Measurements from ENCODE around the gene TTC4.

DNA sequence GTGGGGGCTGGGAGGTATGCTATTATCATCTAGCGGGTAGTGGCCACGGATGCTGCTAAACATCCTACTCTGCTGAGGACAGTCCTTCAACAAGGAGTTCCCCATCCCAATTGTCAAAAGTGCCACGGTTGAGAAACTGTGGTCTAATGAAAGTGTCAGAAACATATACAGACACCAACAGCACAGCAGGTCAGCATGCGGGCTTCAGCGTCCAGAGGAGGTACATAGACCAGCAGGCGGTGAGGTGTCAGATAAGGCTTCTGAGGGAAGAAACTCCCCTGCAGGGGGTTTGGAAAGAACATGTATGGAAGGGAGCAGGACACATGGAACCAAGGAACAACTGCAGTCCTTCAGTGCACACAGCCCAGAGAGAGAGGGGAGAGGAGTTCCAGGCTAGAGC is 4.8 kb upstream of the TTC4 start:
- TF ChIP-seq, protein P1, sequence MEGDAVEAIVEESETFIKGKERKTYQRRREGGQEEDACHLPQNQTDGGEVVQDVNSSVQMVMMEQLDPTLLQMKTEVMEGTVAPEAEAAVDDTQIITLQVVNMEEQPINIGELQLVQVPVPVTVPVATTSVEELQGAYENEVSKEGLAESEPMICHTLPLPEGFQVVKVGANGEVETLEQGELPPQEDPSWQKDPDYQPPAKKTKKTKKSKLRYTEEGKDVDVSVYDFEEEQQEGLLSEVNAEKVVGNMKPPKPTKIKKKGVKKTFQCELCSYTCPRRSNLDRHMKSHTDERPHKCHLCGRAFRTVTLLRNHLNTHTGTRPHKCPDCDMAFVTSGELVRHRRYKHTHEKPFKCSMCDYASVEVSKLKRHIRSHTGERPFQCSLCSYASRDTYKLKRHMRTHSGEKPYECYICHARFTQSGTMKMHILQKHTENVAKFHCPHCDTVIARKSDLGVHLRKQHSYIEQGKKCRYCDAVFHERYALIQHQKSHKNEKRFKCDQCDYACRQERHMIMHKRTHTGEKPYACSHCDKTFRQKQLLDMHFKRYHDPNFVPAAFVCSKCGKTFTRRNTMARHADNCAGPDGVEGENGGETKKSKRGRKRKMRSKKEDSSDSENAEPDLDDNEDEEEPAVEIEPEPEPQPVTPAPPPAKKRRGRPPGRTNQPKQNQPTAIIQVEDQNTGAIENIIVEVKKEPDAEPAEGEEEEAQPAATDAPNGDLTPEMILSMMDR (IDR thresholded peaks at IDR 0.05 in 2 of 3, conservative IDR thresholded peaks at IDR 0.05 in 1 of 3; ENCODE audit: borderline replicate concordance in 1 of 3, insufficient read depth in 1 of 3, low read depth in 2 of 3, low read length in 2 of 3), result no peak
- TF ChIP-seq, protein P2, sequence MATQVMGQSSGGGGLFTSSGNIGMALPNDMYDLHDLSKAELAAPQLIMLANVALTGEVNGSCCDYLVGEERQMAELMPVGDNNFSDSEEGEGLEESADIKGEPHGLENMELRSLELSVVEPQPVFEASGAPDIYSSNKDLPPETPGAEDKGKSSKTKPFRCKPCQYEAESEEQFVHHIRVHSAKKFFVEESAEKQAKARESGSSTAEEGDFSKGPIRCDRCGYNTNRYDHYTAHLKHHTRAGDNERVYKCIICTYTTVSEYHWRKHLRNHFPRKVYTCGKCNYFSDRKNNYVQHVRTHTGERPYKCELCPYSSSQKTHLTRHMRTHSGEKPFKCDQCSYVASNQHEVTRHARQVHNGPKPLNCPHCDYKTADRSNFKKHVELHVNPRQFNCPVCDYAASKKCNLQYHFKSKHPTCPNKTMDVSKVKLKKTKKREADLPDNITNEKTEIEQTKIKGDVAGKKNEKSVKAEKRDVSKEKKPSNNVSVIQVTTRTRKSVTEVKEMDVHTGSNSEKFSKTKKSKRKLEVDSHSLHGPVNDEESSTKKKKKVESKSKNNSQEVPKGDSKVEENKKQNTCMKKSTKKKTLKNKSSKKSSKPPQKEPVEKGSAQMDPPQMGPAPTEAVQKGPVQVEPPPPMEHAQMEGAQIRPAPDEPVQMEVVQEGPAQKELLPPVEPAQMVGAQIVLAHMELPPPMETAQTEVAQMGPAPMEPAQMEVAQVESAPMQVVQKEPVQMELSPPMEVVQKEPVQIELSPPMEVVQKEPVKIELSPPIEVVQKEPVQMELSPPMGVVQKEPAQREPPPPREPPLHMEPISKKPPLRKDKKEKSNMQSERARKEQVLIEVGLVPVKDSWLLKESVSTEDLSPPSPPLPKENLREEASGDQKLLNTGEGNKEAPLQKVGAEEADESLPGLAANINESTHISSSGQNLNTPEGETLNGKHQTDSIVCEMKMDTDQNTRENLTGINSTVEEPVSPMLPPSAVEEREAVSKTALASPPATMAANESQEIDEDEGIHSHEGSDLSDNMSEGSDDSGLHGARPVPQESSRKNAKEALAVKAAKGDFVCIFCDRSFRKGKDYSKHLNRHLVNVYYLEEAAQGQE (IDR thresholded peaks at IDR 0.05; ENCODE audit: low read depth), result no peak
- TF ChIP-seq EZH2 (IDR thresholded peaks at IDR 0.05) (no peak), RAD21 (IDR thresholded peaks at IDR 0.05; ENCODE audit: low read depth) (no peak), POLR2AphosphoS5 (IDR thresholded peaks at IDR 0.05; ENCODE audit: low read depth, low read length) (no peak), POLR2A (IDR thresholded peaks at IDR 0.05; ENCODE audit: borderline replicate concordance, extremely low read depth, insufficient read depth, insufficient read length) (no peak)
- TF ChIP-seq, protein P3, sequence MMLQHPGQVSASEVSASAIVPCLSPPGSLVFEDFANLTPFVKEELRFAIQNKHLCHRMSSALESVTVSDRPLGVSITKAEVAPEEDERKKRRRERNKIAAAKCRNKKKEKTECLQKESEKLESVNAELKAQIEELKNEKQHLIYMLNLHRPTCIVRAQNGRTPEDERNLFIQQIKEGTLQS (IDR thresholded peaks at IDR 0.05), result no peak

Data from HCT116 (cell line).